Inflammatory macrophage treated with lipopolysaccharide for 1 hour (primary cell): ENCODE data around the gene PARP16.
A peak's percentile ranks its signal among the peaks of the same experiment; 100 is the strongest.

Experiments
- DNase-seq, 2 donors: peaks; one replicate each; pipeline ENCODE4 v3.0.0-alpha.2; 2020 to 2022

PARP16 gene

GRCh38 chr15:65311760-65312159 is 25.1 kb upstream of the PARP16 start:
- no peak for DNase-seq

GRCh38 chr15:65310431-65311137 is 23.9 kb upstream of the PARP16 start:
- no peak for DNase-seq

DNA sequence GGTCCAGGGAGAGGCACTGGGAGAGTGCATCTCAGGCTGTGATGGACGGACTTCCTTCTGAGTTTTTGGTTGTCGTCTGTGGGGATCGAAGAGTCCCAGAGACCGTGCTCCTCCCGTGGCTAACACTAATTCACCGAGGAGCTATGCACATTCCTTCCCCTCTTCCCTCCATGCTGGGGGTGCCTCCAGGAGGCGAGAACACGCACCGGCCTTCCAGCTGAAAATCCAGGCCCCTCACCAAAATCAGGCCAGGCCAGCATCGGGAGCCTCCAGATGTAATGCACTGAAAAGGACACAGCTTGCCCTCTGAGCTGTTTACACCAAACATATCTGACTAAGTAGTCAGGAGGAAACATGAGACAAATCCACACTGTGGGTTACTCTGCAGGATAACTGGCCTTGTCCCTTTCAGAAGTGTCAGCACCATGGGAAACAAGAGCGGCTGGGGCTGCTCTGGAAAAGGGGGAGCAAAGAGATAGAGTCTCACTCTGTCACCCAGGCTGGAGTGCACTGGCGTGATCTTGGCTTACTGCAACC is 23.3 kb upstream of the PARP16 start:
- no peak for DNase-seq

- no peak for DNase-seq
These were observed 21.3 kb upstream of the PARP16 start for GRCh38 chr15:65307978-65308377.

GRCh38 chr15:65306551-65306950 is 19.9 kb upstream of the PARP16 start:
- no peak for DNase-seq

- DNase-seq, result peak in 1 of 2 donors; percentile 10
These were observed 19.1 kb upstream of the PARP16 start for GRCh38 chr15:65305776-65306175.

DNA sequence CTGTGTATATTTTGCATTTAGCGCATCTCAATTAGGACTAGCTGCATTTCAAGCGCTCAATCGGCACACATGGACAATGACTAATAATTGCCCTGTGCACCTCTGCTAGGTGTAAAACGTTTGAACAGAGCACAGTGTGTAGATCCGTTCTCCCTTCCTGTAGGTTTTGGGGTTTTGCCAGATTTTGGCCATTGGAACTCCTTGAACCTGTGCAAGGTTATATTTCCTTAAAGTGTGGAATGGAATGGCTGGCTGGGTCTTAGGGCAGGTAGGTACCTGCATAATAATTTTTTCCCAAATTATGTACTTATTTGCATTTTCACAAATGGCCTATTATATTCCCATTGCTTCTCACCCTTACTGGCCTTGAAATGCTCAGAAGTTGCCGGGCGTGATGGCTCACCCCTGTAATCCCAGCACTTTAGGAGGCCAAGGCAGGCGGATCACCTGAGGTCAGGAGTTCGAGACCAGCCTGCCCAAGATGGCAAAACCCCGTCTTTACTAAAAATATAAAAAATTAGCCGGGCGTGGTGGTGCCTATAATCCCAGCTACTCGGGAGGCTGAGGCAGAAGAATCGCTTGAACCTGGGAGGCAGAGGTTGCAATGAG is 18.6 kb upstream of the PARP16 start:
- no peak for DNase-seq

DNA sequence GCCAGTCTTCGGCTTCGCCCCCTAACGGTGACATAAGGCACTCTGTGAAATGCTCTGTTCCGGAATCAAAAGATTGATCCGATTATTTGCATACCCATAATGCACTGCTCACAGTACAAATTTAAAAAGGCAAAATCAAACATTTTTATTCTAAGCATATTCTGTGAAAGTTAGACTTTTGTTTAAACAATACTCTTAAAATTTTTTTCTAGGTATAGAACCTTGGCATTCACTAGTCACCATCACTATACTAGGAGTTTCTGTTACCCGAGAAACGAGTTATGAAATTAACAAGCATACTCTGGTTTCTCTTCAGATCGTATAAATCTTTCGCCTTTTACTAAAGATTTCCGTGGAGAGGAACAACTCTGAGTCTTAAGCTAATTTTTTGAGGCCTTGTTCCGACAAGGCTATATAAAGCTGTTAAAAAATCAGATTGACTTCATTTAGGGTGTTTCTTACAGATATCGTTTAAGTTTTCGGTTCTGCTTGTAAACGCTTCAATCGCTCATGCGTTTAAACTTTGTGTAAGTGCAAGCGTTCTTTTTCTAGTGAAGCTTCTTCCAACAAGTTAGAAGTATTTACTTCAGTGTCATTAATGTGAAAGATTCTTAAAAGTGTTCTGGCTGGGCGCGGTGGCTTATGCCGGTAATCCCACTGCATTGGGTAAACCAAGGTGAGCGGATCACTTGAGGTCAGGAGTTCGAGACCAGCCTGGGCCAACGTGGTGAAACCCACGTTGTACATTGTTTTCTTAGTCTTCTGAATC is 17.9 kb upstream of the PARP16 start, which contains the start of gene RNU5B-1:
TSS of gene RNU5B-1 (plus strand) at position 297 of the 769 bp plus-strand sequence.
- DNase-seq, result peak; percentile 95 to 97

DNA sequence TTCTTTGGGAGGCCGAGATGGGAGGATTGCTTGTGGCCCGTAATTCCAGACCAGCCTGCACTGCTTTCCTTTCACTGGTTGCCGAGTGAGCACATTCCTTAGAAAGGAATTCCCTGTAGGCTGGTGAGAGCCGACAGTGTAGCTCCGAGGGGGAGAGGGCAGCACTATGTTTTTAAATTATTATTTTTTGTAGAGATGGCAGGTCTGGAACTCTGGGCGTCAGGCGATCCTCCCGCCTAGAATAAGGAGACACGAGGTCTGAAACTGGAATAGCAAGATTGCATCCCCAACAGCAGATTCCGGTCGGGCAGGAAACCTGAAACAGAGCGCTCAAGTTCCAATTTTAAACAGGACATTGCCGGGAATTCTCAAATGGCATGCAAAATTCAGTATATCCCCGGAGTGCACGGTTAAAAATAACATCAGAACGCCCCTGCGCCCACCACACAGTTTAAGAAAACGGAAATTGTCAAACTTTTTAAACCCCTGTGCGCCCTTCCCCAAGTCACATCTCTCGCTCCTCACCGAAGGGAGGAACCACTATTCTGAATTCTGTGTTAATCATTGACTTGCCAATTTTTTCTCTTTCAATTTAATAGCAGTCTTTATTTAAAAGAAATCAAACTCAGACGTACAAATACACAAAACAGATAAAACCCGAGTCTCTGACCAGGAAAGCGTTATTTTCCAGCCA is 17.2 kb upstream of the PARP16 start:
- DNase-seq, result peak in 1 of 2 donors; percentile 12

DNA sequence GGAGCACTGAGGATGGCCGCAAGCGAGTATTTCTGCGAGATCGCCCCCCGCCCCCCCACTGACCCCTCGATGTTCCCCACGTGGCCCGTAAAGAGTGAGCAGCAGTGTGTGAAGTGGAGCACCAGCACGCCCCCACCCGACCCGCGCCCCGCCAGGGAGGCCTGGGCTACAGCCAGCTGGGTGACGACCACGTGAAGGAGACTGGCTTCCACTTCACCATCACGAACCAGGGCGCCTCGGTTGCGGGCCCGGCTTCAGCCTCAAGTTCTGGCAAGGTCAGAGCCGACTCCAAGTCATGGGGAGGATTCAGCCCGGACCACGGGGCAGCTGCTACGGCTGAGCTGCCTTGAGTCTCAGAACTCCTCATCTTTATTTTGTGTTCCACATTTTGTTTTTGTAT is 15.4 kb upstream of the PARP16 start:
- no peak for DNase-seq

GRCh38 chr15:65300924-65301441 is 14.3 kb upstream of the PARP16 start:
- DNase-seq, result no peak

DNA sequence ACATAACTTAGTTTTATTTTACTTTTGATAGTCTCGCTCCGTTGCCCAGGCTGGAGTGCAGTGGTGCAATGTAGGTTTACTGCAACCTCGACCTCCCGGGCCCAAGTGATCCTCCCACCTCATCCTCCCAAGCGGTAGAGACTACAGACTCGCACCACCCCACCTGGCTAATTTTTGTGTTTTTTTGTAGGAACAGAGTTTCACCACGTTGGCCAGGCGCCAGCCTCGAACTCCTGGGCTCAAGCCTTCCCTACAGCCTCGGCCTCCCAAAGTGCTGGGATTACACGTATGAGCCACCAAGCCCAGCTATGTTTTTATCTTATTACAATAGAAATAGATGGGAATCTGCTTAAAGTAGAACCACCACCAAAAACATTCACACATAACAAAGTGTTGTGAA is 12.0 kb upstream of the PARP16 start:
- DNase-seq, result no peak

DNA sequence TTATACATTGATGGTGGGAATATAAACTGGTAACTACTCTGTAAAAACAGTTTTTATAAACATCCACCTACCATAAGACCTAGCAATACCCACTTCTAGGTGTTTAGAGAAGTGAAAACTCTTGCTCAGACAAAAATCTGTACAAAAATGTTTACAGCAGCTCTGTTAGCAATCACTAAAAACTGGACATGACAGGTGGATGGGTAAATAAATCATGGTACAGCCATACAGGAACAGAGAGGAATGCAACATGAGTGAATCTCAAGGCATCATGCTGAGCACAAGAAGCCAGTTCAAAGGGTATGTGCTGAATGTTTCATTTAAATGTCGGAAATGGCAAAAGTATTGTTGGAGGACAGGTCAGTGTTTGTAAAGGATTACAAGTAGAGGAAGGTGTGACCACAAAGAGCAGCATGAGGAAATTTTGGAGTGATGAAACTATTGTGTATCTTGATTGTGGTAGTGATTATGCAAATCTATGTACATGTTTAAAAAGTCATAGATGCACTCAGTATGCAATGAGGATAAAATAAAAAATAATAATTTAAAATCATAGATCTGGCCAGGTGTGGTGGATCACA is 6.3 kb upstream of the PARP16 start:
- DNase-seq, result no peak

DNA sequence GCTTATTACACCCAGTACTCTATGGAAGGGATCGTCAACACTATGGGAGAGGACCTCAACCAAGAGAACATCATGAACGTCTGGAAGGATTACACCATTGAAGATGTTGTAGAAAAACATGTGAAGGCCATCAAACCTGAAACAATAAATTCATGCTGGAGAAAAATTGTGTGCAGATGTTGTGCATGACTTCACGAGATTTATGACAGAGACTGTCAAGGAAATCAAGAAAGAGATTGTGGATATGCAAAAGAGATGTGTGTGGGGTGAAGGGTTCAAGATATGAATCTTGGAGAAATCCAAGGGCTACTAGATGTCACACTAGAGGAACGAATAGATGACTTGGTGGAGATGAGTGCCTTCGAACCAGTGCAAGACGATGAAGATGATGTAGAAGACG is 3.5 kb upstream of the PARP16 start:
- DNase-seq, result no peak

- DNase-seq, result no peak
These were observed 2.7 kb upstream of the PARP16 start for GRCh38 chr15:65289261-65289854.

DNA sequence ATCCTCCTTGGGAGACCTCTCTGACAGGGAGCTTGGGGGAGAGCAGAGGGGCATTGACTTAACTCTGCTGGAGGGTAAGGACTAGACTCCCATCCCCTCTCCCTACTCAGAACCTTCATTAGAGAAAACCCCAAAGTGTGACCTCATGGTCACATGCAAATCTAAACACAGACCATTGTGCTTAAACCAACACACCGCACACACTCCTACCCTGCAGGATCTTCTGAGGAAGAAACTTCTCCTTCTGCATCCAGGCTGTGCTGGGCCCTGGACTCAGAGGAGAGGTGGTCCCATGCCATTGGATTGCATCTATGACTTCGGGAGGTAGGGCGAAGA is 805 bp upstream of the PARP16 start:
- DNase-seq, result peak; percentile 60 to 77

- no peak for DNase-seq
These were observed 497 bp downstream of the PARP16 start for GRCh38 chr15:65286069-65286703.

GRCh38 chr15:65285291-65286068 is 1.2 kb downstream of the PARP16 start:
- no peak for DNase-seq

DNA sequence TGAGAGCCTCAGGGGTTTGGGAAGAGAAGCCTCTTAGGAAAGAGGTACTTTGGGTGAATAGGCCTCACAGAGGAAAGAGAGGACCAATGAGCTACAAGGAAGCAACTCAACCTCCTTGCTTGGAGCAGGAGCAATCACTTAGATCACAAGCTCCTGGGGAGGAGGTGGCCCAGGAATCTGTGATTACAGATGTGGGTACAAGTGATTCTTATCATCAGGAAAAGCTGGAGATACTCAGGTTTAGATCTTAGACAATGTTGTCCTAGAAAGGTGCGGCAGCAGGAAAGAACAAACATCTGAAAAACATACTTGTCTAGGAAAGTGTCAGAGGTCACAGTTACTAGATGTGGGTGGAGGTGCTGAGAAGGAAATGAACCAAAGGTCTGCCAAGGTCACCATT is 8.2 kb downstream of the PARP16 start:
- no peak for DNase-seq

DNA sequence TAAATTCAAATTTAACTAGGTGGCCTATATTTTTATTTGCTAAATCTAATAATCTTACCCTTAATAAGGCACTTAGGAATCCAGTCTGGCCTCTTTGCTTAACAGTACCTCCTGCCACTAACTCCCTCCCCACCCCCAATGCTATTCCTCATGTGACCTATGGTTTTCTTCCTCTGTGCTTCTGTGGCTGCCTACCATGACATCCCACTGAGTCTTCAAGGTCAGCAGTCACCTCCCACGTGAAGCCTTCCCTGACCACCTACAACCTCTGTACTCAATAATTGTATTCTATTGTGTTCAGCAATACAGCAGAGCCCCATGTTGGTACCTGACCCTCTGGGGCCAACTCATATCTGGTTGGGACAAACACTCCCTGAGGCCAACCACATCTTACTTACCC is 9.7 kb downstream of the PARP16 start:
- DNase-seq, result peak in 1 of 2 donors; percentile 38

- no peak for DNase-seq
These were observed 11.0 kb downstream of the PARP16 start for GRCh38 chr15:65275728-65276126.
